ENCODE results near the gene CARD11.
"Not testable (repeated sequence)": the region's sequence is repeated elsewhere in the genome, so short reads cannot be mapped to it uniquely, and the experiment has no call there.

CARD11 gene

DNA sequence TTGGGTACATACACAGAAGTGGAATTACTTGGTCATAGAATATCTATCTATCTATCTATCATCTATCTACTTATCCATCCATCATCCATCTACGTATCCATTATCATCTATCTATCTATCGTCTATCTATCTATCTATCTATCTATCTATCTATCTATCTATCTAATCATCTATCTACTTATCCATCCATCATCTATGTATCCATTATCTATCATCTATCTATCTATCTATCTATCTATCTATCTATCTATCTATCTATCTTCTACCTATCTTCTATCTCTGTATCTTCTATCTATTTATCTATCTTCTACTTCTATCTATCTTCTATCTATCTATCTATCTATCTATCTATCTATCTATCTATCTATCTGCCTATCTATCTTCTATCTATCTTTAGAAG is 123.2 kb downstream of the CARD11 start:
- H3K27ac ChIP-seq; DNase-seq (ENCODE audit: low read depth, low spot score): not testable (repeated sequence)

DNA sequence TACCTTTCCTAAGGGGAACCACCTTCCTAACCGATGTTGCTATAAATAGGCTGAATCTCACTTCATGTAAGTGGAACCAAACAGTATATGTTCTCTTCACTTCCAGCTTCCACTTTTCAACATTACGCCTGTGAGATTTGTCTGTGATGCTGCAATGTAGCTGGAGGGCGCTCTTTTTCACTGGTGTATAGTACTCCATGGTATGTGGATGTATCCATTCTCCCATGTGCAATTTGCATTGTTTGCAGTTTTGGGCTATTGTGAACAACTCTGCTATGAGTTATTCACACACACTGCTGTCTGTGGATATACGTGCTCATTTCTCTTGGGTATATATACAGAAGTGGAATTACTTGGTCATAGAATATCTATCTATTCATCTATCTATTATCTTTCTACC is 123.6 kb downstream of the CARD11 start:
- no peak overlapping the region for H3K27ac ChIP-seq
- DNase-seq (ENCODE audit: low read depth, low spot score): no peak

GRCh38 chr7:2919256-2919655 is 124.4 kb downstream of the CARD11 start:
- no peak for DNase-seq (ENCODE audit: low read depth, low spot score)

GRCh38 chr7:2918406-2918805 is 125.3 kb downstream of the CARD11 start:
- no peak for DNase-seq (ENCODE audit: low read depth, low spot score)
- H3K27ac ChIP-seq: no peak overlapping the region

More at GRCh38 chr7:2919256-2919655, 124.4 kb downstream of the CARD11 start:
- no peak overlapping the region for H3K27ac ChIP-seq

GRCh38 chr7:2915023-2915422 is 128.6 kb downstream of the CARD11 start:
- no peak overlapping the region for H3K27ac ChIP-seq
- DNase-seq (ENCODE audit: low read depth, low spot score): no peak

DNA sequence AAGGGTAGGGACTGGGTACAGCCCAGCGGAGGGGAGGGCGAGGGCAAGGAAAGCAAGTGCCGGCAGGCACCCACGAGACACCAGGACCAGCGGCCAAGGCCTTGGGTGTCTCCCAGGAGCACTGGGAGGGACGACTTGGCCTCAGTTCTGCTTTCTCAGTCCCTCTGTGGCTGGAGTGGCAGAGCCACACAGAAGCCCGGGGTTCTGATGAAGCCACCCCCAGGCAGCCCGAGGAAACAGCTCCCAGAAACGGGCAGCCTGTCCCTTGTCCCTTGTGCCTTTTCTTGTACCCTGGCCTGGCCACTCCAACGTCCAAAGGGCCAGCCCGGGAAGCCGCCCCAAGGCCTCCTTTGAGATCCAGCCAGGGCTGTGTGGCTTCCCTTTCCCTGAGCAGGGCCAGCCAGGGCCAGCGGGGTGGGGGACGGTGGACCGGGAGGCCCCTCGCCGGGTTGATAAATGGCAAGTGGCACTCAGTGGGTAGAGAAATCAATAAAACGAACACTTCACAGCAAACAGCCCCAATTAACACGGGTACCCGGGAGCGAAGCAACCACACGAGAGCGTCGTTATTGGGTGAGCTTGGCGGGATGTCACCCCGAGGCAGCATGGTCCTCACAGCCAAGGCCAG is 129.8 kb downstream of the CARD11 start:
- DNase-seq (ENCODE audit: low read depth, low spot score): no peak
- no peak overlapping the region for H3K27ac ChIP-seq

- DNase-seq (ENCODE audit: low read depth, low spot score): no peak
- H3K27ac ChIP-seq: no peak overlapping the region
Measured at GRCh38 chr7:2912684-2913439, 130.8 kb downstream of the CARD11 start.

DNA sequence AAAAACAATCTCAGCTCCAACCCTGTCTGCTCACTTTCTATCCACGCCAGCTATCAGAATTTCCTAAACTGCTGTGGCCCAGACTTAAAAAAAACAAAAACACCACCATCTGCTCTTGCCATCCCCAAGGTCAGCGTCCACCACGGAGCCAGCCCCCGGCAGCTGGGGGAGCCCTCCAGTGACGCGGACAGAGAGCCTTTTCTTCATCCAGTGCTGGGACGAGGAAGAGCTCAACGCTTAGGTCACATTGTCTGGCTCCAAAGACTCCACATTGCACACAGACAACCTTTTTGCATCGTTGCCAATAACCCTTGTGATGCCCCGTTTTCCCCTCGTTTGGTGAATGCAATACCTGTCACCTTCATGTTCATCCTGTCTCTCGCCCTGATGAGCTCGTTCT is 132.2 kb downstream of the CARD11 start:
- no peak overlapping the region for H3K27ac ChIP-seq
- no peak for DNase-seq (ENCODE audit: low read depth, low spot score)

GRCh38 chr7:2909471-2910039 is 134.1 kb downstream of the CARD11 start:
- DNase-seq (ENCODE audit: low read depth, low spot score): no peak
- H3K27ac ChIP-seq: no peak overlapping the region

DNA sequence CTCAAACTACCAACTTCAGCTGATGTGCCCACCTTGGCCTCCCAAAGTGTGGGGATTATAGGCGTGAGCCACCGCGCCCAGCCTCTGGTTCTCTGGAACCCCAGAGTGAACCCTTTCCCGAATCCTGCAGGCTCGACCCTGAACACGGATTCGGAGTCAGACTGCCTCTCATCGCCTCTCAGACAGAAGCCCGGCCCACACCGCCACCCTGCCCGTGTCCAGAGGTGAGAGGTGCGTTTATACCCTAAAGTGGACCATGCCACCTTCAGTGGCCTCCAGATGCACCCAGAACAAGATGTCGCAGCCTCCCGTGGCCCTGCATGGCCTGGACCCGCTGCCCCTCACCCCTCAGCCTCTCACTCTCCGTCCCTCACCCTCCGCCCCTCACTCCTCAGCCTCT is 134.6 kb downstream of the CARD11 start:
- H3K27ac ChIP-seq: no peak overlapping the region
- DNase-seq (ENCODE audit: low read depth, low spot score): no peak

GRCh38 chr7:2908103-2908683 is 135.5 kb downstream of the CARD11 start:
- DNase-seq (ENCODE audit: low read depth, low spot score): no peak
- no peak overlapping the region for H3K27ac ChIP-seq

DNA sequence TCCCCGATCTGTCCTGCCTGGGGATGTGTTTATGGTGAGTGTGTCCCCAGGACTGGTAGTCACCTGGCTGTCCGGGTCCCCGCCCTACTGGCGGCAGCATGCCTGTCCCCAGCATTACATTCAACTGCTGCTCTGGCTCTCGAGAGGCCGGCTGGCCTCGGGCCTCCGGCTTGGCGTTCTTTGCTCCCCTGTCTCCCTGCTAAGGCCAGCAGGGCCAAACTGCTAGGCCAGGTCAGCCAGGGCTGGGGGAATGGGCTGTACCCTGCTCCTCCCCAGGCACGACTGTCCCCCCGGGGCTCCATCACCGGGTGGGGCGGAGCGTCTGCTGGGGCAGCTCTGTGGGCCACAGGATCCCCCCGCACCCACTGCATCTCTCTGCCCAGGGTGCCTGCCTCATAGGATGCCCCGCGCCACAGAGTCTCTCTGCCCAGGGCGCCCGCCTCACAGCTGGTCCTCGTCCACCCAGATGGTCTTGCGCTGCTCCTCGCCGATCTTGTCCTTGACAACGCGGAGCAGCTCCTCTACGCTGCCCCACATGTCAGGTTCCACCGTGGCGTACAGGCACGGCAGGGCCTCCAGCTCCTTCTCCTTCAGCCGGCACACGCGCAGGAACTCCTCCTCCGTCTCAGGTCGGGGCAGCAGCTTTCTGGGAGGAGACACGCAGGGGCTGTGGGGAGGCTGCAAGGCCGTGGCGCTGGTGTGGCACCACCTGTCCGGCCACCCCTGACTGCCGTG is 137.3 kb downstream of the CARD11 start:
- no peak overlapping the region for H3K27ac ChIP-seq
- no peak for DNase-seq (ENCODE audit: low read depth, low spot score)

DNA sequence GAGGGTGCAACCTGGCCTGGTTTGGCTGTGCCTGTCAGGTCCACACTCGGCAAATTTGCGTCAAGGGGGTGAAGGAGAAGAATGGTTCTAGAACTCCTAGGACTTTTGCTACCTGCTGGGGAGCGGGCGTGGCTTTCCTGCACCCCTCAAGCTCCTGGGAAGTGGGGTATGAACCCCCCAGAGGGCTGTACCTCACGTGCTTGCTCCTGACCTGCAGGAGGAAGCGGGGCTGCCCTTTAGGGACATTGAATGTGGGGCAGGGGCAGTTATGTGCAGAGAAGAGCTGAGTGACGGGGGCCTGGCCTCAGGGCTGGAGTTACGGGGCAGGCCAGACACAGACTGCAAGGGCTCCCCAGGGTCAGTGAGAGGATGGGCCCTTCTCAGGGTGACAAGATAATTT is 138.2 kb downstream of the CARD11 start:
- no peak overlapping the region for H3K27ac ChIP-seq
- no peak for DNase-seq (ENCODE audit: low read depth, low spot score)

- DNase-seq (ENCODE audit: low read depth, low spot score): no peak
- no peak overlapping the region for H3K27ac ChIP-seq
Measured at GRCh38 chr7:2905027-2905426, 138.6 kb downstream of the CARD11 start.

- no peak for DNase-seq (ENCODE audit: low read depth, low spot score)
- no peak overlapping the region for H3K27ac ChIP-seq
Measured at GRCh38 chr7:2904202-2904601, 139.5 kb downstream of the CARD11 start.

GRCh38 chr7:2903682-2904162 is 139.9 kb downstream of the CARD11 start:
- DNase-seq (ENCODE audit: low read depth, low spot score): no peak

DNA sequence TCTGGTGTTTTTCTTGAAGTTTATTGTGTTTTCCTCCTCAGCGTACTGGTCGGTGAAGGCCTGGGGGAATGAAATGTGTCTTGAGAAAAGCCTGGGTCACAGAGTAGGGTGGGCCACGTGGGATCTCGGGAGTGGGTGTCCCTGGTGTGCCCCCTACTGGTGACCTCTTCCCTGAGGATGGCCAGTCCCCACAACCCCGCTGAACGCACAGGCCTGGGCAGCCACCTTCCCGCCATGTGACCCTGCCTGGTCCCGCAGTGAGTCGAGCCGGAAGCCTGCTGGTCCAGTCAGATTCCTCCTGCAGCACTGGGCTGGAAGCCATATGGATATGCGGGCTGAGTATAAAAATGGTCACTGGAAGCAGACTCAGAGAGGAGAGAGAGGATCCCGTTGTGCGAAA is 146.6 kb downstream of the CARD11 start:
- no peak overlapping the region for H3K27ac ChIP-seq
- DNase-seq (ENCODE audit: low read depth, low spot score): no peak

More at GRCh38 chr7:2903682-2904162, 139.9 kb downstream of the CARD11 start:
- H3K27ac ChIP-seq: no peak overlapping the region

GRCh38 chr7:2896131-2896530 is 147.5 kb downstream of the CARD11 start:
- H3K27ac ChIP-seq: no peak overlapping the region
- no peak for DNase-seq (ENCODE audit: low read depth, low spot score)

DNA sequence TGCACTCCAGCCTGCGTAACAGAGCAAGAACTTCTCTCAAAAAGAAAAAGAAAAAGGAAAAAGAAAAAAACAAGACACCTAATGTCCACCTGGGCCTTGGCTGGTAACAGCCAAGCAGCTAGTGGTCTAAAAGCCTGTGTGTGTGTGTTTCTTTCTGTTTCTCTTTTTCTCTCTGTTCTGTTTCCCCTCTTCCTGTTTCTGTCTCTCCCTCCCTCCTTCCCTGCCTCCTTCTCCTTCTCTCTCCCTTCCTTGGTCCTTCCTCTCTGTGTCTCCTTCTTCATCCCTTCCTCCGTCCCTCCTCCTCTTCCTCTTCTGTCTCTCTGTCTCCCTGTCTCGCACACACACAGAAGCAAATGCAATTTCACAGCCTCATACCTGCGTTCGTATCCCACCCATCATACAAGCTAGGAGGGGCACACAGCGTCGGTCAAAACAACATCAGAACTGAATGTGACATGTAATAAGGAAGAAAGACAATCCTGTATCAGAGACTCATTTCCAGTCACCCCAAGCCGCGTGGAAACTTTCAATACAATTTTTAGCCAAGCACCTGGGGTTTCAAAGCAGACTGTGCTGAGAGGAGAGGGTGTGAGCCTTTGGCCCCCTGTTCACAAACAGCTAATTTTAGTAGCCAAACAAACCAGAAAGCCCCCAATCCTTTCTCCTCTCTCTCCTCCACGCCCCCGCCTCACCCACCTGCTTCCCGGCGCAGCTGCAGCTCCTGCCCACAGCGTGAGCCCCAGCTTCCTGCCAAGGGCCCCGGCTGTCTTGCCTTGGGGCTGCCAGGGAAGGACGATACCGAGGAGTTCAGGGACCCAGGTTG is 149.3 kb downstream of the CARD11 start:
- DNase-seq (ENCODE audit: low read depth, low spot score): no peak

More for the DNA sequence above, 149.3 kb downstream of the CARD11 start:
- no peak overlapping the region for H3K27ac ChIP-seq

Data from epithelial cell of prostate (primary cell).